ENCODE results near the gene MACROH2A2.
"Not testable (repeated sequence)": the region's sequence is repeated elsewhere in the genome, so short reads cannot be mapped to it uniquely, and the experiment has no call there.

Gene MACROH2A2

DNA sequence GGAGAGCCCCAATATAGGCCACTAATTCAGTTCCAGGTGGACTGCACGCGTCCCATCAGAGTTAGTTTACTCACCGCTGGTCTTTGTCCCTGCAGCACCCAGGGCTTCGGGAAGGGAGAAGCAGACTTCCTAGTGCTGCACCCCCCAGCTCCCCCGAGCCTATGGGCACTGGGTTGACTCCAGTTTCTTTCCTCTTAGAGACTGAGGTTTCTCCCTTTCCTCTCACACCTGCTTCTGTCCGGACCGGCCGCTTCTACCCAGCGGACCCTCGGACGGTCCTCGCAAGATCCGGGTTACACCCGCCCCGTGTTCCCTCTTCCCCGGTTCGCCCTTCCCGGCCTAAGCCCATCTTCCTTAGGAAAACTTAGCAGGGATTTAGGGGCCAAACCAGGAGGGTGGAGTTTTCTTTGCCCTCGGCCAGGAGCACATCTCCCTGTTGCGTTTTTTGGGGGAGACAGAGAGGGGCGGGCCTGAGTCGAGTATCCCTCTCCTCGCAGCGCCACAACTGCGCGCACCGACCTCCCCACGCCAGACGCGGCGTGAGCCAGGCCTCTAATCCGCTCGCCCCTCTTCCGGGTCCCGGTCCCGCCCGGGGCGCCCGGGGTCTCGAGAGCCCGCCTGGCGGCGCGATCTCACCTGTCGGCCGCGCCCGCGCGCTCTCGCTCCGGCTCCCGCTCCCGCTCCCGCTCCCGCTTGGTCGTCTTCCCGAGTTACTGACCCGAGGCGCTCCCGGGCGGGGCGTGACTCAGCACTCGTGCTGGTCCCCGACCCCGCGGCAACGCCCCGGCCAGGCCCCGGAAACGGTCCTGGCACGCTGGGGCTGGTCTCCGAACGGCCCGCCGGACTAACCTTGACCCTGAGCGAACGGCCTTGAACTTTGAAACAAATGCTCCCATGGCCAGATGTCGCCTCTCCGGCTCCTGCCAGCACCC, 79.7 kb downstream of the MACROH2A2 start, which contains the start of gene AIFM2:
AIFM2 (minus strand) TSS at position 728 of the 932 bp plus-strand sequence. CDS start 8,741 bp downstream, outside the sequence.
- peak; percentile 26 for DNase-seq

GRCh38 chr10:70135046-70135445, 82.4 kb downstream of the MACROH2A2 start:
- no peak for DNase-seq

- DNase-seq: no peak
Observed at GRCh38 chr10:70135684-70136083, 83.0 kb downstream of the MACROH2A2 start.

GRCh38 chr10:70137135-70137534, 84.5 kb downstream of the MACROH2A2 start:
- DNase-seq: no peak

GRCh38 chr10:70137927-70138883, 85.6 kb downstream of the MACROH2A2 start:
- no peak for DNase-seq

DNA sequence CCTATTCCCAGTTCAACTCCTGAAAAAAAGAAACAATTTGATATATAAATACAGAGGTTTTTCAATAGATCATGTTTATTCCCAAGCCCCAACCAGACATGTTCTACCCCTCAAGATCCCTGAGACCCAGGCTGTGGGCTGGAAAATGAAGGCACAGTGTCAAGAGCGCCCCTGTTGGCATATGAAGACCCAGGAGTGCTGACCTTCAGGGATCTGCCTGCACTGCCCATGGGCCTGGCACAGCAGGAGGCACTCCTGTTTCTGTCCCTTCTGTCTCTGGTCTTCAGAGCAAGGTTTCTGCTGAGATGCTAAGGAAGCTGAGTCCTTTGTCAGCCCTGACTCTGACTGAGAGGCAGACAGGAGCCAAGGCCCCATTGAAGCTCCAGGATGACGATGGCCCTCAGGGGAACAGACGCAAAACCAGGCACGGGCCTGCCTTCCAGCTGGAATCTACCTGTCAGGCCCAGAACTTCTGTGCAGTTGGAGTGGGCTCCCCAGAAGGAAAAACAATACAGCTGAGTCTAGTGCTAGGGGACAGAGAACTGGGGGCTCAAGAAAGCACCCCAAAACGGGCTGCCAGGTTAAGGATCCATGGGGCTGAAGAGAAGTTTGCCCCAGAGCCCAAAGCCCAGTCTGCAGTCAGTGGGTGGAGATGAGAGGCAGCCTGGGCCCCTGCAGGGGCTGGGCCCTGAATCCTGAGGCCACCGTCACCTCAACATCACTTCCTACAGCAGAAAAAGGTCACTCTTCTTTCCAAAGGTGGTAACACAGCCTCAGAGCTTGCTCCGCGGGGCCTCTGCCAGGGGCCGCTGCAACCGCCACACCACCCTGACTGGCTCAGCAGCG, 86.7 kb downstream of the MACROH2A2 start:
- no peak for DNase-seq

GRCh38 chr10:70139997-70140250, 87.3 kb downstream of the MACROH2A2 start:
- no peak for DNase-seq

- DNase-seq: no peak
Observed at GRCh38 chr10:70140297-70140696, 87.7 kb downstream of the MACROH2A2 start.

- DNase-seq: no peak
Observed at GRCh38 chr10:70142555-70142954, 89.9 kb downstream of the MACROH2A2 start.

GRCh38 chr10:70144372-70145110, 91.9 kb downstream of the MACROH2A2 start:
- DNase-seq: no peak

DNA sequence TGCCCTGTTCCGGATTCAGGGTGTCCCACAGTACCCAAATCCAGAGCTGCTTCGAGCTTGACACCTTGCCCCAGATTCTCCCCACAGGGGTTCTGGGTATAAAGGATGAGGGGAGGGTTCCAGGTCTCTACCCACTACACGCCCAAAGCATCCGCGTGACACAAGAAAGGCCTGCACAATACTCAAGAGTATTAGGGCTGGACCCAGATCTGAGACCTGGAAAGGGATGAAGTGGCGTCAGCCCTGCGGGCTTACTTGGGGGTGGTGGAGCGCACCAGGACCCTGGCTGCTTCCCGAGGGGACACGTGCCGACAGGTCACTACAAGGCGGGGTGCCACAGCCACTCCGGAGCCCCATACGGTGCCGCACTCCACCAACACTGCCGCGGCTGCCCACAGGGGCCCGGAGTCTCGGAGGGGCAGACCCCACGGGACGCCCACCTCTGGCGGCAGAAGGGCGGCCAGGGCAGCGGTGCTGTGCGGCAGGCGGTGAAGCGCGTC, 92.6 kb downstream of the MACROH2A2 start:
- peak; percentile 20 for DNase-seq

- peak; percentile 71 for DNase-seq
Observed at GRCh38 chr10:70145666-70146488, 93.2 kb downstream of the MACROH2A2 start.

DNA sequence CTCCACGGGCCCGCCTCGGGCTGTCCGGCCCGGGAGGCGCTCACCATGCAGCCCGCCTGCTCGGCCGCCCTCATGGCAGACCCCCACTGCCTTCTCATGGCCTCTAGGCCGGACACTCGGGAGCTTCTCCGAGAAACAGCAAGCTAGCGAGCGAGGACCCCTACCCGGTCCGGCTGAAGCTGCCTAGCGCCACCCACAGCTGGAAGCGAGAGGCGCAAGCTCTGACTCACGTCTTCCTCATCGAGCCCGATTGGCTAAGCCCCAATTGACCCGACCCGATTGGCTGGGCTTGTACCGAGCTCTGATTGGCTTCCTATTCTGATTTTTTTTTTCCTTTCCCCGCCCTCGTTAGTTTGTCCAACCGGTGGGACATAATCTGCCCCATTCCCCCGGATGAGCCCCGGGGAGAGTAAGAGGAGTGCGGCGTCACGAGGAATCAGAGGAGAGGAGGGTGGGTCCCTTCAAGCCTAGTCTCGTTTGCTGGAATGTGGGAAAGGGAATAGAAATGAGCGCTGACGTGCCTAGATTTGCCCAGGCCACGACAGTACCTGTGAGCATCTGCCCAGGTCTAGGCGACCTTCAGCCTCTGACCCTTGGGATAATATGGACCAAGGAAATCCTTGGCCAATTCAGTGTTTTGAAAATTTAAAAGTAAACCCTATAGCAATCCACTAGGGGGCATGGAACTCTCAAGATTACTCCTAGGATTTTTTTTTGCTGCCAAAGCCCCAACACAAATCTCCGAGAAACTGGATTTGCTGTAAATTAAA, 94.0 kb downstream of the MACROH2A2 start, which contains the start of gene TYSND1:
TYSND1 (minus strand) TSS at position 212 of the 770 bp plus-strand sequence; CDS start at position 98, 114 bp downstream.
- DNase-seq: peak; percentile 96

DNA sequence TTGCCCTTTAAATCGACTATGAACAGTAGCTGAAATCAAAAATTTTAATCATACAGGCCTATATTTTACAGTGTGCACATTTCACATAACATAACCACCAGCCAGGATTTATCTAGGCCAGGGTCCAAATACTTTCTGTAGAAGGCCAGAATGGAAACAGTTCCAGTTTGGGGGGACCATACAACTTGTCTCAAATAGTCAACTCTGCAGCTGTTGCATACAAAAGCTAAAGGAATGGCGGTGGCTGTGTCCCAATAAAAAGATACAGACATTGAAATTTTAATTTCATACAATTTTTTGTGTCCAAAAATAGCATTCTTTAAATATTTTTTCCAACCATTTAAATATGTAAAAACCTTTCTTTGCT, 94.6 kb downstream of the MACROH2A2 start:
- DNase-seq: no peak

GRCh38 chr10:70148516-70148915, 95.9 kb downstream of the MACROH2A2 start:
- DNase-seq: no peak

DNA sequence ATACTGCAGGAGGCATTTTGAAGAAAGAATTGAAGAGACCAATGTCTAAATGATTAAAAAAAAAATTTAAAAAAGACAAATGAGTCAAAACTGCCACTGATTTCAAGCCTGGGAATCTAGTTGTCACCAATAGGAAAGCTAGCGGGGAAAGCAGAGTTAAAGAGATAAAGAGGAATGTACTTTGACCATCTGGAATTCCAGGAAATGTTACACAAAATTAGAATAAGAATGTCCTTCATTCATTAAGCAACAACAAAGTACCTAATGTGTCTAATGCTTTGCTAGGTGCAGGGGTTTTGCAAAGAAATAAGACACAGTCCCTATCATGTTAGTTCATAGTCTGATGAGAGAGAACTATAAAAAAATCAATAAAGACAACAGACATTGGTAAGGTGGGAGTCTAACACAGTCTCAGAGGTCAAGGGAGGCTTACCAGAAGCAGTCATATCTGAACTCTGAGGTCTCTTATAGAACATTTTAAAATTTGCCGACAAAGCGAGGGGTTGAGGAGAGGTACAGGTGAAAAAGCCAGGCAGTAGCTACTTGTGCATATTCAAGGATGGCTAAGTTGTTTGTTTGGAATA, 102.7 kb downstream of the MACROH2A2 start:
- no peak for DNase-seq

DNA sequence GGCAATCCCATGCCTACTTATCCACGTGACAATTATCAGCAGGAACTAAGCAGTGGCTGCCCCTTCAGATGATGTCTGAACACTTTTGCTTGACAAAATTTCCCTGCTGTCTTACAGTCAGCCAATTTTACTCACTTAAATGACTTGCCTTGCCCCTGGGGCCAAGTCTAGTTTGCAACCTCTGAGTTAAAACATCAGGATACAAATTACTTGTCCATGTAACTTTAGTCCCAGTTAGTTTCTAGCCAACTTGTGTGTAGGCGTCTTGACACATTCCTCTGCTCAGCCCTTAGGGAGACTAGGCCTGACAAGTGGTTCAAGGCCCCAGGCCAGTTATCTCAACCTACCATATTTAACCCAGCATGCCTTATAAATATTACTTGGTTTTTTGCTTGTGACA, 105.5 kb downstream of the MACROH2A2 start:
- no peak for DNase-seq

- not testable (repeated sequence) for DNase-seq
Observed at GRCh38 chr10:70159366-70159765, 106.7 kb downstream of the MACROH2A2 start.

DNA sequence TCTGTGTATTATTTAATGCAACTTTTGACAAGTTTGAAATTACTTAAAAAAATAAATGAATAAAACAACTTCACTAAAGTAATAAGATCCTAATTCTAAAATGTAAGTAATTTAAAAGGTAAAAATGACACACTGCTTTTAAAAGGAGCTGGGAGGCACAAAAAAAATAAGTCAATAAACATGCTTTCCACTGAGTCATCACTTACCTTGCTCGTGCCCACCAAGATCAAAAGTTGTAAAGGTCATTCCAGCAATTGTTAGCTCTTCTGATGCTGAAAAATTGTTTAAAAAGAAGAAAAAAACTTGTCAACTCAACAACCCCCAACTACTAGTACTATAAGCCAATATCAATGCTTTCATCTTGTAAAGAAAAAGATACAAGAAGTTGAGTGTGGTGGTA, 108.2 kb downstream of the MACROH2A2 start:
- no peak for DNase-seq

Data from stimulated activated CD4-positive, alpha-beta T cell treated with anti-CD3 and anti-CD28 coated beads, Interleukin-1b, Interleukin-23, amount 100 ng/mL, for 48 hours (primary cell).